GM13977 (cell line): ENCODE measurements around the gene RUVBL1.

Experiments used
- DNase-seq: peaks from one replicate; pipeline ENCODE4 v3.0.0; 2012; ENCODE audit warnings: low spot score
- CTCF ChIP-seq: IDR thresholded peaks from 2 replicates; pipeline ENCODE4 v1.5.1; 2012; ENCODE audit warnings: mild to moderate bottlenecking, control low read depth; ENCODE audit not compliant: insufficient read depth; ENCODE audit errors: extremely low read depth, missing control alignments
- in situ Hi-C: fragments of 300-500 bp; cut with MboI; formaldehyde crosslinking; loops from one replicate; pipeline ENCODE4 v1.12.0; 2022; ENCODE audit warnings: low sequenced_read_pairs, low pct_unique_long_range_greater_than_20kb, mixed read lengths, inconsistent platforms; ENCODE audit not compliant: unreplicated experiment

Gene RUVBL1

GRCh38 chr3:128143496-128143895 is 19.9 kb upstream of the RUVBL1 start:
- TF ChIP-seq CTCF, result no peak
- DNase-seq, result peak; percentile 0
- in situ Hi-C loops, result no loop called here

DNA sequence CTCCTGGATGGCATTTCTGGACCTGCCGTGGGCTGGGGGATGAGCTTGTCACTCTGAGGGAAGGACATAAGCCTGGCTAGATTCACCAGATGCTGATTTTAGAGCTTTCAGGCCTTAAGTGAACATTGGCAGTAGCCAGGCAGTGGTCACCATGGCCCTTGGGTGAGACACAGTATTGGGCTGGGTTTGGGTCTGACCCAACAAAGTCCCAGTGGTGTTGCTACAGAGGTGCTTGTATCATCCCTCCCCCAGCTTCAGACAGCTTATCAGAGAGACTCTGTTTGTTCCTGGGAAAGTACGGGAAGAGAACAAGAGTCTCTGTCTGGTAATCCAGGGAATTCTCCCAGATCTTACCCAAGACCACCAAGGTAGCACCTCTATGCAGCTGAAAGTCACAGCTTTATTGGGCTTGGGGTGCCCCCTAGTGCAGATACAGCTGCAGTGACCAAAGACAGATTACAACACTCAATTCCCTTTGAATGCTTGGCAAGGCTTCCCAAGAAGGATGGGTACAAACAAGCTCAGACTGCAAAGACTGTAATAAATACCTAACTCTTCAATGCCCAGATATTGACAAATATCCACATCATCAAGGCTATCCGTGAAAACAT is 9.8 kb upstream of the RUVBL1 start:
- in situ Hi-C loops, result no loop called here
- DNase-seq, result no peak
- peak; percentile 83 for TF ChIP-seq CTCF

DNA sequence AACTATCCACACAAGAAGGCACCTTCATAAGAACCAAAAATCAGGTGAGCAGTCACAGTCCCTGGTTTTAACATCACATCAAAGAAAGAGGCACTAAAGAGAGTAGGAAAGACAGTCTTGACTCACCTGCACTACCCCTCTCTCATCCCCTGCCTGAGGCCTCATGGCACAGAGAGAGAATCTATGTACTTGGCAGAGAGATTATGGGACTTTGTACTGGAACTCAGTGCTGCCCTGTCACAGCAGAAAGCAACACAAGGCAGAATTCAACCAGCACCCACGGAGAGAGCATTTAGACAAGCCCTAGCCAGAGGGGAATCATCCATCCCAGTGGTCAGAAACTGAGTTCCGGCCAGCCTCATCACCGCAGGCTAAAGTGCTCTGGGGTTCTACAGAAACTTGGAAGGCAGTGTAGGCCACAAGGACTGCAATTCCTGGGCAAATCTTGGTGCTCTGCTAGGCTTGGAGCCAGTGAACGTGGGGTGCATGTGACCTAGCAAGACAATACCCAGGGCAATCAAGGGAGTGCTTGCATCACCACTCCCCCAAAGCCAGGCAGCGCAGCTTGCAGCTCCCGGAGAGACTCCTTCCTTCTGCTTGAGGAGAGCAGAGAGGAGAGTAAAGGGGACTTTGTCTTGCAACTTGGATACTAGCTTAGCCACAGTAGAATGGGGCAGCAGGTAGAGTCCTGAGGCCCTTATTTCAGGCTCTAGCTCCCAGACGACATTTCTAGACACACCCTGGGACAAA is 8.5 kb upstream of the RUVBL1 start:
- TF ChIP-seq CTCF, result no peak
- in situ Hi-C loops, result no loop called here
- DNase-seq, result no peak

GRCh38 chr3:128128251-128128650 is 4.6 kb upstream of the RUVBL1 start:
- TF ChIP-seq CTCF, result no peak
- in situ Hi-C loops, result no loop called here
- DNase-seq, result no peak

DNA sequence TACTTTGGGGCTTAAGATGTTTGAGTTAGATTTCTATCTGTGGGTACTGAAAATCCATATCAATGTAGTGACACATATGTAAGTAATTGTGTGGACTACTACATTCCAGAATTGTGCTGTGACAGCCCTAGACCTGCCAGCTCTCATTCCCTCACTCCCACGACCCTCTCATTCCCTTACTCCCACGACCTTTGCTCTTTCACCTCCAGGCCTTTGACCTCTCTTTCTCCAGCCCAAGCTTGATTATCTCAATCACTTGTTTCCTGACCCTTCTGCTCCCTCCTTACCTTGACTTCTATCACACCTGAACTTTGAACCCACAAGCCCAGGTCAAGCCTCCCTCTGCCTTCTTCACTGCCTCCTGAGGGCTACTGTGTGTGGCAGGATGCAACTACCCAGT is 3.6 kb upstream of the RUVBL1 start:
- in situ Hi-C loops, result no loop called here

DNA sequence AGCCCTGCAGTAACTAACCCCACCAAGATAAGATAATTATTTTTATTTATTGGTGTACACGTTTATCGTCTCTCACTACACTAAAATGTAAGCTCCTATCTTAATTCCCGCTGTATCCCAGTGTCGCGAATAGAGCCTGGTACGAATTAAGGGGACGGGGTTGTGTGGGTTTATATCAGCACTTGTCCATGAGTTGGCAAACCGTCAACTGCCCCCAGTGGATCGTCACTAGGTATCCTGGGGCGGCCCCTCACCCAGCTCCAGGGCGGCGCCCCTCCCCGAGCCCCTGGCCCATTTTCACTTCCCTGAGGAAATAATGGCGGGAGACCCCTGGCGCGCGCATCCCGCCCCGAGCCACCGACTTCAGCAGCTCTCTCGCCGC is 465 bp downstream of the RUVBL1 start:
- in situ Hi-C loops, result no loop called here
- TF ChIP-seq CTCF, result no peak
- DNase-seq, result no peak

More for the DNA sequence above, 3.6 kb upstream of the RUVBL1 start:
- no peak for DNase-seq
- TF ChIP-seq CTCF, result no peak
